ENCODE results near the gene ABHD10. TPM values are rescaled to one million over a fixed set of nuclear protein-coding genes. Genes with fewer than 3 reads are reported as not detected.
"Not testable (repeated sequence)": the region's sequence is repeated elsewhere in the genome, so short reads cannot be mapped to it uniquely, and the experiment has no call there.

The ABHD10 gene
- total RNA-seq, 1 donor from 2014 or later, result 28.4 TPM

DNA sequence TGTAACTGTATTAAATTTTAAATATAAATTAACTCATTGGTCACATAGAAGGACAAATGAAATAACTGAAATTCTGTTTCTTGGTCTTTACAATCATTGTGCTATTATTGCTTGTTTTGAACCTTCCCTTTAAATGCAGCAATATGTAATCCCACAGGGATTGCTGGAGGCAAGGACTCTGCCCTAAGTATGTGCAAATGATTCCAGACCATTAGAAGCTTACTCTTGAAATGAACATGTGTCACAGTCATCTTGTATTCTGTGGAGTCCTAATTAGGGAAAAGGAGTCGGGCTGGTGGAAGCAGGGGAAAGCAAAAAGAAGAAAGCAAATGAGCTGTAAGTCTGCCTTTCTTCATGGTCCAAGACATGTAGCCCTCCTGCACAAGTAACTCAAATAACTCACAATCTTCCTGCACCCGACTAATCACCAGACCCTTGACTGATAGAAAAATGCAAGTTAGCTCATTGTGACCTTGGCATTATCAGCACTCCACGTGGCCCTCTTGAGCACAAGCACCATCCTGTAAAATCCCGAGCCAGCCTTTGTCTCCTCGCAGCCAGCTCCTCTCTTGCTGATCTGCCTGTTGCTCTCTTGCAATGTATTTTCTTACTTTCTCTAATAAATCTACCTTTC is 53.4 kb downstream of the ABHD10 start:
- H3K27ac Mint-ChIP-seq, result no peak overlapping the region
- no peak for DNase-seq

GRCh38 chr3:112034436-112034835 is 55.6 kb downstream of the ABHD10 start, which contains the start of gene TMPRSS7:
TSS of gene TMPRSS7 (plus strand) at chr3:112034736. CDS start at chr3:112034846, 110 bp downstream.
- H3K27me3 Mint-ChIP-seq, result no peaks in the 10 kb centered on the region
- H3K4me3 Mint-ChIP-seq, result no peak within 1 kb of the TSS
- H3K27ac Mint-ChIP-seq, result no peak within 1 kb of the TSS
- ATAC-seq (ENCODE audit: low read depth) (no peak), DNase-seq (no peak)
- intact Hi-C loops (cut with micrococcal nuclease), result no loop called here
- POLR2A ChIA-PET, result no interaction called here
- H3K9me3 Mint-ChIP-seq, result no peaks in the 10 kb centered on the region
- H3K36me3 Mint-ChIP-seq (ENCODE audit: low read depth), result no peaks in the 10 kb centered on the region
- no peak for TF ChIP-seq CTCF (IDR thresholded peaks at IDR 0.05)
- CTCF ChIA-PET, result interaction anchor here (1.1 to 1.7 kb wide), 2 partner anchors 21 to 212 kb away, joined by 3 to 5 read pairs; no protein-coding TSS in a partner anchor
- H3K4me1 Mint-ChIP-seq, result peaks cover 7% of the 10 kb centered on the region

More for the DNA sequence above, 53.4 kb downstream of the ABHD10 start:
- no peak for ATAC-seq (ENCODE audit: low read depth)
- no peaks in the 10 kb centered on the region for H3K27me3 Mint-ChIP-seq
- intact Hi-C loops (cut with micrococcal nuclease), result no loop called here
- ChIA-PET CTCF (no interaction called here), POLR2A (no interaction called here)
- no peaks in the 10 kb centered on the region for H3K36me3 Mint-ChIP-seq (ENCODE audit: low read depth)
- no peaks in the 10 kb centered on the region for H3K4me1 Mint-ChIP-seq
- no peak overlapping the region for H3K4me3 Mint-ChIP-seq
- no peak for TF ChIP-seq CTCF (IDR thresholded peaks at IDR 0.05)
- H3K9me3 Mint-ChIP-seq, result no peaks in the 10 kb centered on the region

DNA sequence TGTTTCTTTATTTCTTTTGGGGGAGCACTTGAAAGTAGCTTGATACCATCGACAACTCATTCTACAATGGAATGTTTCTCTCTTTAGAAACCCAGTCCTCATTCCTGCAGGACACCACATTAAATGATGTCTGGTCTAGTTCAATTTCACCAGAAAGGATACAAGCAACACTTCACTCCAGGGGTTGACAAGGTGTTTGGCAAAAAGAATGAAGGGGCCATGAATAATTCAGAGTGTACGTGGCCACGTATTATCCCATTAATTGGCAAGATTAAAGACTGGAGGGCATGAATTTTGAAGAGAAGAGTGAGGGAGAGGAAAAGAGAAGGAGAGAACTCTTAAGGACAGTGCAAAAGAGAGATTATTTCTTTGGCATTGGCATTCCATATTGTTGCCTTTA is 56.4 kb downstream of the ABHD10 start:
- intact Hi-C loops (cut with micrococcal nuclease), result no loop called here
- Mint-ChIP-seq H3K36me3 (ENCODE audit: low read depth) (no peaks in the 10 kb centered on the region), H3K27me3 (no peaks in the 10 kb centered on the region), H3K4me3 (no peak overlapping the region), H3K9me3 (no peaks in the 10 kb centered on the region), H3K4me1 (peaks cover 7% of the 10 kb centered on the region), H3K27ac (no peak overlapping the region)
- POLR2A ChIA-PET, result no interaction called here
- no peak for TF ChIP-seq CTCF (IDR thresholded peaks at IDR 0.05)
- DNase-seq, result no peak
- CTCF ChIA-PET, result interaction anchor here (1.1 to 1.7 kb wide), 2 partner anchors 22 to 211 kb away, joined by 3 to 5 read pairs; no protein-coding TSS in a partner anchor
- ATAC-seq (ENCODE audit: low read depth), result no peak

- CTCF ChIA-PET; H3K4me1 Mint-ChIP-seq; H3K27me3 Mint-ChIP-seq; H3K36me3 Mint-ChIP-seq (ENCODE audit: low read depth); H3K9me3 Mint-ChIP-seq; ATAC-seq (ENCODE audit: low read depth); H3K27ac Mint-ChIP-seq; intact Hi-C loops (cut with micrococcal nuclease); POLR2A ChIA-PET; DNase-seq; H3K4me3 Mint-ChIP-seq: not testable (repeated sequence)
Measured at GRCh38 chr3:112037194-112037593, 58.4 kb downstream of the ABHD10 start.

GRCh38 chr3:112038863-112039262 is 60.0 kb downstream of the ABHD10 start:
- H3K27ac Mint-ChIP-seq, result no peak overlapping the region
- peaks cover 7% of the 10 kb centered on the region for H3K4me1 Mint-ChIP-seq
- no peak for TF ChIP-seq CTCF (IDR thresholded peaks at IDR 0.05)
- intact Hi-C loops (cut with micrococcal nuclease), result no loop called here
- H3K27me3 Mint-ChIP-seq, result no peaks in the 10 kb centered on the region
- H3K36me3 Mint-ChIP-seq (ENCODE audit: low read depth), result no peaks in the 10 kb centered on the region
- no peak overlapping the region for H3K4me3 Mint-ChIP-seq
- H3K9me3 Mint-ChIP-seq, result no peaks in the 10 kb centered on the region
- POLR2A ChIA-PET, result interaction anchor here (0.7 kb wide), 1 partner anchor 362 kb away, joined by 3 read pairs; no protein-coding TSS in a partner anchor
- DNase-seq, result no peak
- ATAC-seq (ENCODE audit: low read depth), result peak; percentile 46
- CTCF ChIA-PET, result interaction anchor here (1.1 to 3.2 kb wide), 4 partner anchors 25 to 322 kb away, joined by 3 to 8 read pairs (median 5); no protein-coding TSS in a partner anchor
